Measurements from ENCODE around the gene NFIA.

The NFIA gene

GRCh38 chr1:61403679-61404596 is 321.6 kb downstream of the NFIA start:
- TF ChIP-seq CTCF (conservative IDR thresholded peaks at IDR 0.05; ENCODE audit: low read length) = no peak
- H3K4me3 ChIP-seq (ENCODE audit: low read length) = no peak overlapping the region
- no peak for DNase-seq (ENCODE audit: low read depth)

- no peak overlapping the region for H3K4me3 ChIP-seq (ENCODE audit: low read length)
- TF ChIP-seq CTCF (conservative IDR thresholded peaks at IDR 0.05; ENCODE audit: low read length) = no peak
- DNase-seq (ENCODE audit: low read depth) = no peak
Measured at GRCh38 chr1:61404597-61405376, 322.4 kb downstream of the NFIA start.

- no peak for TF ChIP-seq CTCF (conservative IDR thresholded peaks at IDR 0.05; ENCODE audit: low read length)
- no peak for DNase-seq (ENCODE audit: low read depth)
Measured at GRCh38 chr1:61406467-61406866, 324.1 kb downstream of the NFIA start.

GRCh38 chr1:61412601-61413000 is 330.2 kb downstream of the NFIA start:
- TF ChIP-seq CTCF (conservative IDR thresholded peaks at IDR 0.05; ENCODE audit: low read length) = no peak
- DNase-seq (ENCODE audit: low read depth) = no peak
- H3K4me3 ChIP-seq (ENCODE audit: low read length) = no peak overlapping the region

More at GRCh38 chr1:61406467-61406866, 324.1 kb downstream of the NFIA start:
- H3K4me3 ChIP-seq (ENCODE audit: low read length) = no peak overlapping the region

- H3K4me3 ChIP-seq (ENCODE audit: low read length) = no peak overlapping the region
- no peak for DNase-seq (ENCODE audit: low read depth)
- TF ChIP-seq CTCF (conservative IDR thresholded peaks at IDR 0.05; ENCODE audit: low read length) = no peak
Measured at GRCh38 chr1:61419196-61419595, 336.8 kb downstream of the NFIA start.

GRCh38 chr1:61419657-61420056 is 337.3 kb downstream of the NFIA start:
- no peak for TF ChIP-seq CTCF (conservative IDR thresholded peaks at IDR 0.05; ENCODE audit: low read length)
- no peak for DNase-seq (ENCODE audit: low read depth)

More at GRCh38 chr1:61419657-61420056, 337.3 kb downstream of the NFIA start:
- no peak overlapping the region for H3K4me3 ChIP-seq (ENCODE audit: low read length)

Measured in AG10803 (cell line).